Measurements from ENCODE around the gene COG5.

The COG5 gene

DNA sequence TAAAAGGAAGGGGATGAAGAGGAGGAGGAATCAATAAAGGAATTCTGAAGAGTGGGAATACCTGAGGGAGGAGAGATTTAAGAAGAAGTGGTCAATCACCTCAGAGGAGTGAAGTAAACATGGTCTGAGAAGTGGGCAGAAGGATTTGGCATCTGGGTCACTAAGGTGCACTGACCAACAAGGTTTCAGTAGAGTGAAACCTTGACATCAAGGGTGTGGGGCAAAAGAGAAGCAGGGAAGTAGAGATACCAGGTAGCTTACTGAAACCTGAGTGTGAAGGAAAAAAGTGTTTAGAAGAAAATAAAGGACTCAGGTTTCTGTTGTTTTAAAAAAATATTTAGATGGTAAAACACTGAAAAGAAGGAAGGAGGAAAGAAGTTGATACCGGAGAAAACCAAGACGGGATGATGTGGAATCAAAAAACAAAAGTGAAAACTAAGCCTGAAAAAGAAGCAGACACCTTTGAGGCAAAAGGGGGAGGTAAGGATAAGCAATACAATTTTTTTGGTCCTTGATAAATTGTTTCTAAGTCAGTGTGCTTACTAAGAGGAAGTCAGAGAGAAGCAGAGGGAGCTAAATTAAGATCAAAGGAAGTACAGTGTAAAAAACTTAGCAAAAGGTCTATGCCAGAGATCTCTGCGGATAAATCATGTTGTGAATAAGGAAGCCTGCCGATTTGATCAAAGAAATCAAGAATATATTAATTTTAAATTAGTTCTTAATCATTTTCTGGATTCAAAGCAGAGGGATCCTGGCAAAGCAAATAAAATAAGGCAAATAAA lies 231.0 kb downstream of the COG5 start:
- no peak for DNase-seq (ENCODE audit: low read depth in 1 of 2, low spot score in 1 of 2)

DNA sequence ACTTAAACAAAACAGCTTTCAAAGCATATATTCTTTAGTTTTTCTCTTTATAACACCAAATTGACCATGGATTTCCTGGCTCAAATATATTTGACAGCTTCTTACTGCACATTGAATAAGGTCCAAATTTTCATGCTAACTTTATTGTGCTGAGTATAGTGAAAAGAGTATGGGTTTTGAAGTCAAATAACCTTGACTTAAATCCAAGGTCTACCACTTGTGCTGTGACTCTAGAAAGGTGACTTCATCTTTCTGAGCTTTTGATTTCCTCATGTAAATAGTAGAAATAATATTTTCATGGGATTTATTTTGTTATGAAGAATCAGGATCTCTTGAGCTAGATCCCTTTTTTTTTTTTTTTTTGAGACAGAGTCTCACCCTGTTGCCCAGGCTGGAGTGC lies 233.2 kb downstream of the COG5 start:
- DNase-seq (ENCODE audit: low read depth in 1 of 2, low spot score in 1 of 2) = no peak

- no peak for DNase-seq (ENCODE audit: low read depth in 1 of 2, low spot score in 1 of 2)
Measured at GRCh38 chr7:107327986-107328569, 235.6 kb downstream of the COG5 start.

GRCh38 chr7:107326061-107326460 lies 237.7 kb downstream of the COG5 start:
- DNase-seq (ENCODE audit: low read depth in 1 of 2, low spot score in 1 of 2) = no peak

- DNase-seq (ENCODE audit: low read depth in 1 of 2, low spot score in 1 of 2) = no peak
Measured at GRCh38 chr7:107322015-107322414, 241.7 kb downstream of the COG5 start.

- no peak for DNase-seq (ENCODE audit: low read depth in 1 of 2, low spot score in 1 of 2)
Measured at GRCh38 chr7:107321611-107322010, 242.1 kb downstream of the COG5 start.

DNA sequence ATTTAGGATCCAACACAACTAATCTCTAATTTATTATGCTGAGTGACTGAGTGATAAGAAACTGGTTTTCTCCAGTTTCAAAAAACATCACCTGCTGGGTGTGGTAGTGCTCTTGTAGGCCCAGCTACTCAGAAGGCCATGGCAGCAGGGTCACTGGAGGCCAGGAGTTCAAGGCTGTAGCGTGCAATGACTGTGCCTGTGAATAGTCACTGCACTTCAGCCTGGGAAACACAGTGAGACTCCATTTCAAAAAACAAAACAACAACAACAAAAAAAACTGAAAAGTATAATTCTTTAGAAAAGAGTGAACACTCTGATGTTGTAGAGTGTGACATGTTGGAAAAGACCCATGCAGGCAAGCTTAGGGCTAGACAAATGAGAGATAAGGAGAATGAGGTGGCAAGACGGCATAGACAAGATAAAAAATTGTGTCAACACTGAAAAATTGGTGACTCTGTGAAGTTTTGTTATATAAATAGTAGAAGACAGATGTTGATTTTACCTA lies 243.9 kb downstream of the COG5 start:
- no peak for DNase-seq (ENCODE audit: low read depth in 1 of 2, low spot score in 1 of 2)

GRCh38 chr7:107318523-107319160 lies 245.1 kb downstream of the COG5 start:
- DNase-seq (ENCODE audit: low read depth in 1 of 2, low spot score in 1 of 2) = no peak

- DNase-seq (ENCODE audit: low read depth in 1 of 2, low spot score in 1 of 2) = no peak
Measured at GRCh38 chr7:107315716-107316220, 248.0 kb downstream of the COG5 start.

DNA sequence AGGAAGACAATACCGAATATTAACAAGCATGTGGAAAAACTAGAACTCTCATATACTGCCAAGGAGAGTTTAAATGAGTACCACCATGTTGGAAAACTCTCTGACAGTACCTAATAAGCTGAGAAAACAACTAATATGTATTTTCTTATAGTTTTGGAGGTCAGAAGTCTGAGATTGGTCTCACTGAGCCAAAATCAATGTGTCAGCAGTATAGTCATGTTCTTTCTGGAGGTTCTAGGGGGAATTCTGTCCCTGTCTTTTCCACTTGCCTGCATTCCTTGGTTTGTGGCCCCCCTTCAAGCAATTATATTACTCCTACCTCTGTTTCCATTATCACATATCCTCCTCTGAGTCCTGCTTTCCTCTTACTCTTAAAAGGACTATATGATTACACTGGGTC lies 250.4 kb downstream of the COG5 start:
- DNase-seq (ENCODE audit: low read depth in 1 of 2, low spot score in 1 of 2) = no peak

DNA sequence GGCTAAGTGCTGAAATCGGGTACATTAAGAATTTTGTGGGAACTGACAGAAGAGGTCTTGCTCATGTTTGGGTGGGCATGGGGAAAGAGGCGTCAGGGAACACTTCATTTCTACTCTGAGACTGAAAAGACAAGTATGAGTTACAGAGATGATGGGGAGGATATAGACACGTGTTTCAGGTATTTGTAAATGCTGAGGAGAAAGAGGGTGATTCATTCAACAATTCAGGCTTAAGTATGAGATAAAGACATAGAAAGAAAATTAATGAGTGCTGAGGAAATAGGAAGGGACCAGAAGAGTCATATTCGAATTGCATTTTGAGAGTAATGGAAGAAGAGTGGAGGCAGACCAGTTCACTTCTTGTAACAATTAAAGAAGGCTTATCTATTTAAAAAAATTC lies 251.3 kb downstream of the COG5 start:
- no peak for DNase-seq (ENCODE audit: low read depth in 1 of 2, low spot score in 1 of 2)

GRCh38 chr7:107309296-107309695 lies 254.4 kb downstream of the COG5 start:
- DNase-seq (ENCODE audit: low read depth in 1 of 2, low spot score in 1 of 2) = no peak

DNA sequence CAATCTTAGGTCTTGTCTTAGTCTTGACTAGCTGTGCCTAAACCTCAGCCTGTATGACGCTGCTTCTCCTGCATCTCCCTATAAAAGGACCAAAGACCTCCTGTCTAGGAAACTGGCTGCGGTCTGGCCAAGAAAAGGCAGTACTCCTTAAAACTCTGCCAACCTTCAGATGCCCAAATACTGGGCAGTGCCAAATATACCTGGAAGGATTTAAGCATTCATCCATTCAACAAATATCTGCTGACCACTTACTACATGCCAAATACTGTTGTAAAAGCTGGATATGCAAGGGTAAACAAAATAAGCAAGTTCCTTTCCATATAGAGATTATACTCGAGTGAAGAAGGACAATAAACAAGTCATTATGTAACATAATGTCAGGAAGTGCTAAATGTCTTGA lies 259.1 kb downstream of the COG5 start:
- DNase-seq (ENCODE audit: low read depth in 1 of 2, low spot score in 1 of 2) = no peak

GRCh38 chr7:107304063-107304462 lies 259.7 kb downstream of the COG5 start:
- DNase-seq (ENCODE audit: low read depth in 1 of 2, low spot score in 1 of 2) = no peak

DNA sequence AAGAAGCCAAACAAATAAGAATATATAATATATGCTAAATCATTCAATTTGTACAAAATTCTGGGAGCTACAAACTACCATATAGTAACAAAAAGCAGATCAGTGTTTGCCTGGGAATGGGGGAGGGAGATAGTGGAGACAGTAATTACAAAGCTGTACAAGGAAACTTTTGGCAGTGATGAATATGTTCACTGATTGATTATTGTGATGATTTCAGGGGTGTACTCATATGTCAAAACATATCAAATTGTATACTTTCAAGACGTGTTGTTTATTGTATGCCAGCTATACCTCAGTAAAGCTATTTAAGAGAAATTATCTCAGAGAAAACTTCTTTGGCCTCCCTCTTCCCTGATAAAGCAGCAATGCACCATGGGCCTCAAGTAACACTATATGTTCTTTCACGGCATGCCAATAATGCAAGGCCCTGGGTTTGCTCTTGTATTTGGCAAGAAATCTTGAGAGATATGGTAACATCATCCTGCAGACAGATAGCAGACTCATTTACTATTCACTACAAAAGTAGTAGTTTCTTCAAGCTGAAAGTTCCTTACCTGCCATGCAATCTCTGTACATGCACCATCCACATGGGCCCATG lies 261.4 kb downstream of the COG5 start:
- DNase-seq (ENCODE audit: low read depth in 1 of 2, low spot score in 1 of 2) = no peak

DNA sequence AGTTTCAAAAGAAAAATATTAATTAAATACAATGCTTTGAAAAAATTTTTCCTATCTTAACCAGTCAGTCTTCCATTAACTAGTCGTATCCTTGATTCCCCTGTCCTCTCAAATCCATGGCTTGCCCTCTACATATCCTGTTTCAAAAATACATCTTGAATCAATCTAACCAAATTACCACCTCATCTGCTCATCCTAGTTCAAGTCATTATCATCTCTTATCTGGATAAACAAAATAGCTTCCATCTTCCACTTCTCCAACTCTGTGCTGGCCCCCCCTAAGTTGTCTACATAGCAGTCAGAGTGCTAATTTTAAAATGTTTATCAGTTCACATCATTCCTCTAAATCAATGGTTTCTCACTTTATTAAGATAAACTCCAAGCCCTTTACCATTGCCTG lies 269.5 kb downstream of the COG5 start:
- DNase-seq (ENCODE audit: low read depth in 1 of 2, low spot score in 1 of 2) = no peak

- DNase-seq (ENCODE audit: low read depth in 1 of 2, low spot score in 1 of 2) = no peak
Measured at GRCh38 chr7:107292591-107292990, 271.1 kb downstream of the COG5 start.

DNA sequence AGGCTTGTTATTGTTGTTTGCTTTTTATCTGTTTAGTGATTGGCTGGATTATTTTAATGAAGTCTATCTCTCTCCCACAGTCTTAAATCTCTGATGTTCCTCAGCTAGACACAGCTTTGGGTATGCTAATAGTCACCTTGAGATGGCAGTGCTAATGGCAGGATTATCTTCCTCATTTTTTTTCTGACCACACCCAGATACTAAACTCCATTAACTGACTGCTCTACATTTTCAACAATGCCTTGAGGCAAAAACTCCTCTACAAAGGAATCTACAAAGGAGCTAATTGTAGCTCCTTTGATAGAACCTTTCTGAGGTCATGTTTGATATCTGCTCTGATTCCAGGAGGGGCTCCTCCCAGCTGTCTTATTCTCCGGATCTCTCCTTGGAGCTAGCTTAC lies 272.3 kb downstream of the COG5 start:
- no peak for DNase-seq (ENCODE audit: low read depth in 1 of 2, low spot score in 1 of 2)

DNA sequence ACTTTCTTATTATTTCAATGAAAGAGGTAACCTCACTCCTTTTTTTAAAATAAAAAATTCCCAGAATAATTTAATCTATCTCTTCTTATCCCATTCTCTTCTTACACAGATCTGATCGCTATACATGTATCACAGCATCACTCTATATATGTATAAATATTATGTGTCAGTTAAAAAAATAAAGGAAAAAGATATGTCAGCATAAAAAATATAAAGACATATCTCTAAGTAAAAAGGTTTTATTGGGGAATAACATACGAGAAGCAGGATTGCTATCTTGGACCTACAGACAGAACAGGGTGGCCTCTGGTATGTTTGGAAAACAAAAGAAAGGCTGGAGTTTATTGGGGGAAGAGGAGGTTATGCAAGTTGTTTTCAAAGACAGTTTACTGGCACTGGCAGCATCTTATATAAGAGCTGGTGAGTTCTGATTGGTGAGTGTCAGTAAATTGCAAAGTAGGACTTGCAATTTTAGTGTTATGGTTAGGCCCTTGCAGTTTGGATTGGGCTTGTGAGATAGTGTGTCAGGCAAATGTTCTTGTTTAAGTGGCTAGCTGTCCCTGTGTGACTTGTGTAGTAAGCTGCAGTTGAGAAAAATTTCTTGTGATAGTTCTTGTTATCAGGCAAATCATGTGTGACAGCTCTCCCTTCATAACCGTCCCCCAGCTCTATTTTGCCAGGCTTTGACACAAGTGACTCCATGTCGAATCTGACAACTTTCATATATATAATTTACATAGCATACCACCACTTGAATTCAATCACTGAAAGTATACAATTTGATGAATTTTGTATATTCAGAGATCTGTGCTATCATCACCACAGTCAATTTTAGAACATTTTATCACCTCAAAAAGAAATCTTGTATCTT lies 276.7 kb downstream of the COG5 start:
- DNase-seq (ENCODE audit: low read depth in 1 of 2, low spot score in 1 of 2) = no peak

- no peak for DNase-seq (ENCODE audit: low read depth in 1 of 2, low spot score in 1 of 2)
Measured at GRCh38 chr7:107284911-107285479, 278.7 kb downstream of the COG5 start.

Data from stimulated activated CD4-positive, alpha-beta T cell treated with anti-CD3 and anti-CD28 coated beads, Interleukin-15, amount 100 ng/mL, for 1 hour (primary cell).